Hematopoietic multipotent progenitor cell treated with erythropoietin and hydrocortisone succinate and interleukin-3 and kit ligand, for 4 days (in vitro differentiated cells): ENCODE measurements around the gene GALNT2.
A peak's percentile ranks its signal among the peaks of the same experiment; 100 is the strongest.

Source experiments
- DNase-seq: peaks from one replicate; pipeline ENCODE4 v3.0.0-alpha.2; 2015

GALNT2 gene

GRCh38 chr1:230066466-230067404 is at the start of gene GALNT2:
Gene GALNT2 (plus strand): TSS chr1:230067238. CDS start chr1:230067281, 43 bp downstream.
- DNase-seq = peak; percentile 97

- no peak for DNase-seq
Observed at GRCh38 chr1:230020451-230020850, 46.6 kb upstream of the GALNT2 start.

GRCh38 chr1:230022666-230023380 is 44.2 kb upstream of the GALNT2 start:
- DNase-seq = no peak

- no peak for DNase-seq
Observed at GRCh38 chr1:230025686-230026085, 41.4 kb upstream of the GALNT2 start.

- DNase-seq = no peak
Observed at GRCh38 chr1:230026139-230026538, 40.9 kb upstream of the GALNT2 start.

GRCh38 chr1:230026572-230026971 is 40.5 kb upstream of the GALNT2 start:
- DNase-seq = no peak

- no peak for DNase-seq
Observed at GRCh38 chr1:230028602-230029223, 38.3 kb upstream of the GALNT2 start.

- DNase-seq = no peak
Observed at GRCh38 chr1:230029244-230029941, 37.6 kb upstream of the GALNT2 start.

- DNase-seq = no peak
Observed at GRCh38 chr1:230030122-230030821, 36.8 kb upstream of the GALNT2 start.

- peak; percentile 5 for DNase-seq
Observed at GRCh38 chr1:230031131-230031530, 35.9 kb upstream of the GALNT2 start.

- DNase-seq = no peak
Observed at GRCh38 chr1:230032516-230033281, 34.3 kb upstream of the GALNT2 start.

GRCh38 chr1:230037261-230037660 is 29.8 kb upstream of the GALNT2 start:
- DNase-seq = no peak

GRCh38 chr1:230040440-230040839 is 26.6 kb upstream of the GALNT2 start:
- no peak for DNase-seq

- no peak for DNase-seq
Observed at GRCh38 chr1:230043081-230043480, 24.0 kb upstream of the GALNT2 start.

GRCh38 chr1:230044729-230045128 is 22.3 kb upstream of the GALNT2 start:
- DNase-seq = no peak

GRCh38 chr1:230047114-230047865 is 19.7 kb upstream of the GALNT2 start:
- no peak for DNase-seq

GRCh38 chr1:230048322-230048721 is 18.7 kb upstream of the GALNT2 start:
- DNase-seq = no peak

GRCh38 chr1:230048922-230049321 is 18.1 kb upstream of the GALNT2 start:
- DNase-seq = no peak

- no peak for DNase-seq
Observed at GRCh38 chr1:230049731-230050130, 17.3 kb upstream of the GALNT2 start.

GRCh38 chr1:230050973-230051735 is 15.9 kb upstream of the GALNT2 start:
- DNase-seq = no peak
